Psoas muscle (tissue), 8 donors: ENCODE results near the gene GNG7. TPM values are rescaled to one million over a fixed set of nuclear protein-coding genes. Genes with fewer than 3 reads are reported as not detected.
"Not testable (repeated sequence)": the region's sequence is repeated elsewhere in the genome, so short reads cannot be mapped to it uniquely, and the experiment has no call there.

Experiments used
- ATAC-seq, 4 donors: fragments of 200-7000 bp; cut with Tn5 transposase; one replicate each; pipeline ENCODE4 v1.9.1; 2020; ENCODE audit warnings: moderate library complexity in 3 of 4, mild to moderate bottlenecking in 2 of 4
- DNase-seq, 2 donors: peaks; one replicate each; pipeline ENCODE4 v3.0.0-alpha.2; 2020
- H3K27ac ChIP-seq: fragments of 200-600 bp; one replicate; pipeline ENCODE4 v1.8.0; 2022
- H3K27me3 ChIP-seq, 3 donors: fragments of 200-600 bp in 1 of 3; one replicate each; pipeline versions ENCODE4 v1.6.1 to v1.8.0; 2013 to 2022; ENCODE audit warnings: low read length in 2 of 3, mild to moderate bottlenecking in 2 of 3, moderate library complexity in 1 of 3; ENCODE audit not compliant: insufficient read depth in 3 of 3
- H3K36me3 ChIP-seq, 2 donors: fragments of 200-600 bp in 1 of 2; one replicate each; pipeline versions ENCODE4 v1.6.1 to v1.8.0; 2013 to 2022; ENCODE audit warnings: low read depth in 1 of 2, mild to moderate bottlenecking in 1 of 2, moderate library complexity in 1 of 2; ENCODE audit not compliant: insufficient read depth in 1 of 2
- H3K4me1 ChIP-seq: fragments of 200-600 bp; one replicate; pipeline ENCODE4 v1.8.0; 2022
- H3K4me3 ChIP-seq: fragments of 200-600 bp; one replicate; pipeline ENCODE4 v1.8.0; 2022; ENCODE audit warnings: mild to moderate bottlenecking
- H3K9me3 ChIP-seq: fragments of 200-600 bp; one replicate; pipeline ENCODE4 v1.8.0; 2022
- CTCF ChIP-seq: fragments of 200-600 bp; IDR thresholded peaks from one replicate; pipeline ENCODE4 v1.8.0; 2022; ENCODE audit warnings: antibody characterized with exemption
- WGBS, 3 donors: extraction: QIAGEN DNeasy Blood & Tissue Kit; methylation state at CpG; one replicate each; pipeline versions ENCODE4 v1.1.6 to v1.1.7; 2013; 5-methylcytosine and 5-hydroxymethylcytosine counted together
- intact Hi-C, 2 donors: fragments of 100-400 bp; cut with DNase I; formaldehyde crosslinking; loops; one replicate each; pipeline versions ENCODE4 v1.11.0 to v1.14.2; 2022
- polyA plus RNA-seq, 3 donors: library from polyadenylated mRNA; stranded (reverse); fragments of 200-250 nt; gene quantifications; one replicate each; pipeline ENCODE4 v1.2.3, GENCODE V29; 2013
- total RNA-seq, 4 donors: library from RNA; stranded (reverse); fragmentation: NEBNext Ultra II Directional in 2 of 4; extraction: Animal tissue kit (Norgen Biotek cat#: 25700) in 2 of 4; gene quantifications; one replicate each; pipeline versions ENCODE4 v1.2.1 to v1.2.4, GENCODE V29; 2021 to 2023
- donor health status: healthy with polysubstance abuse.
- donor health status: DM: no; HTN: no; CAD: no; lungs with moderate emphysema.
- donor health status: Bipolar disorder and iron deficiency.
- donor health status: healthy.
- donor health status: DM: yes; HTN: yes; CAD: no.
- donor health status: DM: no; HTN: no; CAD: no.
- donor health status: DM: no; HTN: no; CAD: no.
- donor health status: DM: yes; HTN: yes; CAD: no.

Gene GNG7
- total and polyA plus RNA-seq, 7 donors = 0.48 to 5.4 (median 1.2) TPM

GRCh38 chr19:2475702-2476450 is 226.6 kb downstream of the GNG7 start, which contains the start of gene GADD45B:
Gene GADD45B (plus strand): TSS chr19:2476127. CDS start chr19:2476359, 232 bp downstream.
- Histone ChIP-seq H3K4me3 (peak within 1 kb of the TSS; percentile 81), H3K9me3 (no peaks in the 10 kb centered on the region), H3K4me1 (peaks cover 24% of the 10 kb centered on the region), H3K27ac (peak within 1 kb of the TSS; percentile 84), H3K27me3 (no peaks in the 10 kb centered on the region), H3K36me3 (no peaks in the 10 kb centered on the region)
- intact Hi-C loops = loop anchor here in 1 of 2 donors (2.0 to 5.0 kb wide), 4 partner anchors 19 to 135 kb away; no protein-coding TSS in a partner anchor
- DNase-seq = peak; percentile 97 to 98
- TF ChIP-seq CTCF = no peak
- ATAC-seq = peak; percentile 76 to 85 (median 82)
- 0 to 1% (median 1%) methylated on average over 48 to 70 of the region's 70 CpGs for WGBS, 3 donors

DNA sequence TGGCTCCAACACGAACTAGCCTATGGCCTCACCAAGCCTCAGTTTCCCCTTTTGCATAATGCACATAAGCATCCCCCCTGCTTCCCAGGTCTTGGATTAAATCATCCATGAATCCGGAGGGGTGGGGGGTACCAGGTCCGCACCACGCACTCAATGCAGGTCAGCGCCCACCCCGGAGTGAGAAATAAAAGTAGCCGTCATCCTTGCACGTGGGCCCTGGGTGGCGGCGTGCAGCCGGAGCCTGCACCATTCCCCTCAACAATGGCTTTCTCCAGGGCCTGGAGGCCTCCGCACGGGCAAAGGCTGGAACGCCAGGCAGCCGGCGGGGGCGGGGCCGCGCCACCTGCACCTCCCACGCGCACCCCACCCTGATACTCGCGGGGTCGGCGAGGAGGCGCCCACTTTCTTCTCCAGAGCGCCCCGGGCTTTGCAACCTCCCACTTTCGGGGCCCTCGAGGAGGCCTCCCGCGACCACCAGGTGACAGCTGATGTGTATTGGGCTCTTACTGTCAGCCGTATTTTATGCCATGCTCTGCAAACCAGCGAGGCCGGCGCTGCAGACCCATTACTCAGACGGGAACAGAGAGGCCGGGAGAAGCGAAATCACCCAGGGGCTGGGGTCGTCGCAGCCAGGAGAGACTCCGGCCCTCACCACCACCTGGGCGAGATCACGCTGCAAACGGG is 227.3 kb downstream of the GNG7 start:
- Histone ChIP-seq H3K9me3 (no peaks in the 10 kb centered on the region), H3K27ac (peak overlapping the region; percentile 84), H3K4me3 (peak overlapping the region; percentile 81), H3K4me1 (peaks cover 24% of the 10 kb centered on the region), H3K36me3 (no peaks in the 10 kb centered on the region), H3K27me3 (no peaks in the 10 kb centered on the region)
- WGBS, 3 donors = 1% methylated on average over 41 to 45 of the region's 45 CpGs
- ATAC-seq = peak; percentile 17 to 41 (median 30)
- intact Hi-C loops = loop anchor here in 1 of 2 donors (2.0 to 5.0 kb wide), 2 partner anchors 72 to 104 kb away; no protein-coding TSS in a partner anchor
- DNase-seq = peak; percentile 54 to 73
- no peak for TF ChIP-seq CTCF

- ATAC-seq (peak; percentile 57 to 76 (median 68)), DNase-seq (peak; percentile 90 to 93)
- H3K4me1 ChIP-seq = peaks cover 24% of the 10 kb centered on the region
- intact Hi-C loops = loop anchor here (1.0 to 5.0 kb wide), 4 partner anchors 73 to 137 kb away; no protein-coding TSS in a partner anchor
- no peaks in the 10 kb centered on the region for H3K9me3 ChIP-seq
- H3K27ac ChIP-seq = peak overlapping the region; percentile 84
- 7 to 11% (median 7%) methylated on average over 54 to 60 of the region's 60 CpGs for WGBS, 3 donors
- H3K27me3 ChIP-seq = no peaks in the 10 kb centered on the region
- H3K36me3 ChIP-seq = no peaks in the 10 kb centered on the region
- H3K4me3 ChIP-seq = peak overlapping the region; percentile 81
- TF ChIP-seq CTCF = peak; percentile 99
Observed at GRCh38 chr19:2474232-2475017, 228.1 kb downstream of the GNG7 start.

GRCh38 chr19:2469915-2470200 is 232.6 kb downstream of the GNG7 start:
- H3K36me3 ChIP-seq, H3K4me3 ChIP-seq, H3K27ac ChIP-seq, ATAC-seq, DNase-seq, H3K27me3 ChIP-seq, H3K4me1 ChIP-seq, H3K9me3 ChIP-seq, intact Hi-C loops: not testable (repeated sequence)
- 78 to 86% (median 82%) methylated on average over 8 of the region's 8 CpGs for WGBS, 3 donors
